GM21717 (cell line): ENCODE measurements around the gene ATRN.
"Not testable (repeated sequence)": the region's sequence is repeated elsewhere in the genome, so short reads cannot be mapped to it uniquely, and the experiment has no call there.

Source experiments
- ATAC-seq: cut with Tn5 transposase; IDR thresholded peaks from one replicate; pipeline ENCODE4 v1.9.1; 2021; ENCODE audit warnings: mild to moderate bottlenecking, moderate library complexity; ENCODE audit not compliant: unreplicated experiment

ATRN gene

DNA sequence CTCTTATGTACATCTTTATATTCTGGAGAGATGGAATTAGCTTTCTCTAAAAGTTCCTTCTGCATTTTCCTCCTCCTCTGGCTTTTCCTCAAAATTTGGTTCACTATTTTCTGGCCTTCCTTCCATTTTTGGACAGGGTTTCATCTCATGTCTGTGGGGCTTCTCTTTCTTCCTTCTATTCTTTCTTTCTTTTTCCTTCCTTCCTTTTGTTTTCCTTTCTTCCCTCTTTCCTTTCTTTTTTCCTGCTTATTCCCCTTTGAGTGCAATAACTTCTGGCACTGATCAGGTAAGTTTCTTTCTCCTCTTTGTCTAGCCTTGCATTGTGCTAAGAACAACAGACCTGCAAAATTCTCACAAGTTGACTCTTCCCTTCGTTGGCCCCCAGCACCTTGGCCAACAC lies 5.5 kb upstream of the ATRN start:
- no peak for ATAC-seq

DNA sequence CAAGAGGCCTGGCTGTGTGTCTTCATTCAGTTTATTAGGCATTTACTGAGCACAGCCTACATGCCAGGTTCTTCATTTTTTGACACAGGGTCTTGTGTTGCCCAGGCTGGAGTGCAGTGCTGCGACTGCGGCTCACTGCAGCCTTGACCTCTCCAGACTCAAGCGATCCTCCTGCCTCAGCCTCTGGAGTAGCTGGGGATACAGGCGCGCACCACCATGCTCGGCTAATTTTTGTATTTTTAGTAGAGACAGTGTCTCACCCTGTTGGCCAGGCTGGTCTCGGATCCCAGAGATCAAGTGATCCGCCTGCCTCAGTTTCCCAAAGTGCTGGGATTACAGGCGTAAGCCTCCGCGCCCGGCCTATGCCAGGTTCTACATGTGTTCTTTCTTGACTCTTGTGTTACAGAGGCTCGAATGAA lies 601 bp upstream of the ATRN start:
- ATAC-seq, result no peak

DNA sequence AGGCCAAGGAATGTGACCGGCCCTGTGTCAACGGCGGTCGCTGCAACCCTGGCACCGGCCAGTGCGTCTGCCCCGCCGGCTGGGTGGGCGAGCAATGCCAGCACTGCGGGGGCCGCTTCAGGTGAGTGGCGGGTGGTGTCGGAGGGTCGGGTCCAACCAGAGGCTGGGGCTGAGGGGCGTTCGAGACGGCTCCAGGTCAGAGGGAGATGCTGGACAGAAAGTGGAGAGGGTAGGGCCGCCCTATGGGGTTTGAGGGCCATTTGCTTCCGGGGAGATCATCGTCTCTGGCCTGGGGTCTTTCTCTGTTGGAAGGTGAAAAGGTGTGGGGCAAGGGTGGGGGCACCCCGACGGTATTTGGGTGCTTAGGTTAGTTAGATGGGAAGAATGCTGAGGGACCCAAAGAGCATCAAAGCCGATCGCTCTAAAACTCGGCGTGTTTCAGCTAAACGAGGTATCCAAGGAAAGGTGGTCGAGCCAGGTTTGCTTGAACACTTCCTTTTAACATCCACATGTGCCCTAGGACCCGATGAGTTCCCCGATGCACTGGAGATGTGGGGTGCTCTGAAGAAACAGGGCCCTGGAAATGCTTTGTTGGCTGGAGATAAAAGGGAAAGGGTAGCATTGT lies 691 bp downstream of the ATRN start:
- ATAC-seq, result peak; percentile 25

DNA sequence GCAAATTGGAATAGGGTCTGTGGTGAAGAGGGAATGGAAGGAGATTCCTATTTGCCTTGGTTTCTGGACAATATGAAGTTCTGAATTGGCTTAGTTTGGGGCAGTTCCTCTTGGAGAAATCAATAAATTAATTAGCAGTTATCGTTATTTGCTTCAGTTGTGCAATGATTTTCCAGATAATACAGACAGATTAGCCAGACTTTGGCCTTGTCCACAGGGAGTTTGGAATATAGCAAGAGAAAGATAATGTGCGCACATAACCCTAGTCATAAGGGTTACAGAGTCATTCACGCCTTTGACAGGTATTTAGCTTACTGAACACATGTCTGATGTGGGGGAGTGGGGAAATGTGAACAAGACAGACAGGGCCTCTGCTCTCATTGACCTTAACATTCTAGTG lies 1.3 kb downstream of the ATRN start:
- ATAC-seq, result no peak

DNA sequence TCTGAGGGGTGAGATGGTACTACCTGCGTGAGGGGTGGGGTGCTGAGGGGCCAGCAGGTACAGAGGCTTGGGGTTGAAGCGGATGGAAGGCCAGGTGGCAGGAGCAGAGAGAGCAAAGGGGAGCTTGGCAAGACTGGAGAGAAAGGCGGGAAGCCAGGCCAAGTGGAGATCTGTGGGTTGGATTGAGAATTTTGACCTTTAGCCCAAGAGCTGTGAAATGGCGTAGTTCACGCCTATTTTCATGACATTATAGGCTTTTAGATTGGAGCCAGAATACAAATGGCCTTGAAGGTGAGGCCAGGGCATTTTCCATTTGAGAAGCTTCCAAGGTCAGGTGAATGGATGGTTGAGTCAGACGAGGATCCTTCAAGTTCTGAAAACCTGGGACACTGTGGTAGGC lies 2.5 kb downstream of the ATRN start:
- ATAC-seq, result no peak

DNA sequence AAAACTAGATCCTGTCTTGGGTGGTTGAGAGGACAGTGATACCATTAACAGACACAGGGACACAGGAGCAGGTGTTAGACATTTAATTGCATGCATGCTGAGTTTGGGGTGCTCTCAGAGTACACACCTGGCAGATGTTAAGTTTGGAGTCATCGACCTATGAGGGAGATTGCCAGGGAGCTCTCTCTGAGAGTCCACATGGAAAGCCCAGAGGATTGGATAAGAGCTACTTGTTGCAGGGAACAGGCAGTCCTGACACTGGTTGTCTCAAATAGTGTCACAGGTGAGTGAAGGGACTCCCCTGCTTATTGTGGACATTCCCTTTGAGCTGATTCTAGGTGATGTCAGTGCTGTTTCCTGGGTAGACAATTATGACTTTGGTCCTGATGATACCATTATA lies 3.1 kb downstream of the ATRN start:
- no peak for ATAC-seq

DNA sequence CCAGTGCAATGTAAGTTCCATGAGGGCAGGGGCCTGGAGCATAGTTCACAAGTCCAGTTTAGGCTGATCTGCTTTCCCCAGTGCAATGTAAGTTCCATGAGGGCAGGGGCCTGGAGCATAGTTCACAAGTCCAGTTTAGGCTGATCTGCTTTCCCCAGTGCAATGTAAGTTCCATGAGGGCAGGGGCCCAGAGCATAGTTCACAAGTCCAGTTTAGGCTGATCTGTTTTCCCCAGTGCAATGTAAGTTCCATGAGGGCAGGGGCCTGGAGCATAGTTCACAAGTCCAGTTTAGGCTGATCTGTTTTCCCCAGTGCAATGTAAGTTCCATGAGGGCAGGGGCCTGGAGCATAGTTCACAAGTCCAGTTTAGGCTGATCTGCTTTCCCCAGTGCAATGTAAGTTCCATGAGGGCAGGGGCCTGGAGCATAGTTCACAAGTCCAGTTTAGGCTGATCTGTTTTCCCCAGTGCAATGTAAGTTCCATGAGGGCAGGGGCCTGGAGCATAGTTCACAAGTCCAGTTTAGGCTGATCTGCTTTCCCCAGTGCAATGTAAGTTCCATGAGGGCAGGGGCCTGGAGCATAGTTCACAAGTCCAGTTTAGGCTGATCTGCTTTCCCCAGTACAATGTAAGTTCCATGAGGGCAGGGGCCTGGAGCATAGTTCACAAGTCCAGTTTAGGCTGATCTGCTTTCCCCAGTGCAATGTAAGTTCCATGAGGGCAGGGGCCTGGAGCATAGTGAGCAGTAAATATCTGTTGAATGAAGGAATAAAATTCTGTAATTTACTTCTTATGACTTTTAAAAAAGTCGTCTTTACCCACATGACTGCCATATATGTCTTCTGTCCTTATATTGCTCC lies 6.4 kb downstream of the ATRN start:
- not testable (repeated sequence) for ATAC-seq

DNA sequence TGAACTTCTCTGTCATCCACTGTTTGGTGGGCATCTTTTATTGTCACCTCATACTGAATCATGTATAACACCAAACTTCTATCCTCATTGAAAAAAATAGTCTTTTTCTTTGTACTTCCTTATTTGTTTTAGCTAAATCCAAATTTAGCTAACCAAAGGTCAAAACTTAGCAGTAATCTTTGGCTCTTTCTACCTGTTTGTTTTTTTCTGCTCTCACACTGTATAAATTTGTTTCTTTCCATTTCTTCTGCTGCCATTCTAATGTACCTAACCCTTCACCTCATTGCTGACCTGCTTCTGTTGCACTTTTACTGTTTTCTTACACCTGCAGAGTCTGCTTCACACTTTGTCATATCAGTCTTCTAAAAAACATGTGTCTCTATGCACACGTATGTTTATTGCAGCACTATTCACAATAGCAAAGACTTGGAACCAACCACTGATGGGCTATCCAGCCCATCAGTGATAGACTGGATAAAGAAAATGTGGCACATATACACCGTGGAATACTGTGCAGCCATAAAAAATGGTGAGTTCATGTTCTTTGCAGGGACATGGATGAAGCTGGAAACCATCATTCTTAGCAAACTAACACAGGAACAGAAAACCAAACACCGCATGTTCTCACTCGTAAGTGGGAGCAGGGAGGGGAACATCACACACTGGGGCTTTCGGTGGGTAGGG lies 7.2 kb downstream of the ATRN start:
- no peak for ATAC-seq

DNA sequence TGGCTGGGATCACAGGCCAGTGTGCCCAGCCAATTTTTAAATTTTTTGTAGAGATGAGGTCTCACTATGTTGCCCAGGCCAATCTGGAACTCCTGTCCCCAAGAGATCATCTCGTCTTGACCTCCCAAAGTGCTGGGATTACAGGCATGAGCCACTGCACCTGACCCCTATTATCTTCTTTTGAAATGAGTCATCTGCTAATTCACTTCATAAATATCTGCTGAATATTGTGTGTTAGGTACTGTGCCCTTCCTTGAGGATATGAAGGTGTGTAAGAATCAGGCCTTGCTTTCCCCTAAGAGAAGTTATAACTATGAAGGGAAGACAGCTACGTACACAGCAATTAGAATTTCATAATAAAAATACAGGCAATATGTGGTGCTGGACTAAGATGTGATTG lies 8.2 kb downstream of the ATRN start:
- ATAC-seq, result no peak

DNA sequence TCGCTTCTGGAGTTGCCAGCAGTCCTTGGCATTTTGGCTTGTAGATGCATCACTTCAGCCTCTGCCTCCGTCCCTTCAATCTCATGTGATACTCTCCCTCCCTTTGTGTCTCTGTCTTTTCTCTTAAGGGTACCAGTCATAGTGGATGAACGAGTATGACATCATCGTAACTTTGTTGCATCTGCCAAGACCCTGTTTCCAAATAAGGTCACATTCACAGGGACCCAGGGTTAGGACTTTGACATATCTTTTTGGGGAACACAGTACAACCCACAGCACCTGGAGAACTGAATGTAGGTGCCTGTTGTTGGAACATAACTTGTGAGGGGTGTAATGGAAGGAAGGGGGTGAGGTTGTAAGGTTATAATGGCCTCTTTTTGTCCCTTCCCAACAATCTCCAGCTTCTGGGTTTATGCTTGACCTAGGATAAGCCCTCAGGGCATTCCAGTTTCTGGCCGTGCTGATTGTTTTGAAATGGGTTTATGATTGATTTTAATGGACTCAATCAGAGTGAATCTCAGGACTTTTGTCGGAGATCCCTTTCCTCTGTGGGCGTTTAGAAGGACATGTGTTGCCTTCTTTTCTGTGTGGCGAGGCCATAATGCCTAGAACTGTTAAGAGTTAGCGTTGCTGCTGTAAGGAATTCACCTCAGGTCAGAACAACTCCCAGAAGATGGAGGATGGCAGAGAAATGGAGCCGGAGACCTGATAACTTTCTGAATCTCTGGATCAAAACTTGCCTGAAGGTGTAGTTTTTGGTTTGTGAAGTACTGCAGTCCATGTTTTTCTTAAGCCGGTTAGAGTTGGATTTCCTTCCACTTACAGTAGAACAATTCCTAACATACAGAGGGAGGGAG lies 9.2 kb downstream of the ATRN start:
- no peak for ATAC-seq

DNA sequence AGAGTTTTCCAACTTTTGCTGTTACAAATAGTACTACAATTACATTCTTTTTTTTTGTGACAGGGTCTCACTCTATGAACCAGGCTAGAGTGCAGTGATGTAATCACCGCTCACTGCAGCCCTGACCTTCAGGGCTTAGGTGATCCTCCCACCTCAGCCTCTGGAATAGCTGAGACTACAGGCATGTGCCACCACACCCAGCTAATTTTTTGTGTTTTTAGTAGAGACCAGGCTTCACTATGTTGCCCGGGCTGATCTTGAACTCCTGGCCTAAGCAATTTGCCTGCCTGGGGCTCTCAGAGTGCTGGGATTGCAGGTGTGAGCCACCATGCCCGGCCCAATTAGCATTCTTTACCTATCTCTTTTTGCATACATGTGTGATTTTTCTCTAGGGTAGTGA lies 12.5 kb downstream of the ATRN start:
- no peak for ATAC-seq

DNA sequence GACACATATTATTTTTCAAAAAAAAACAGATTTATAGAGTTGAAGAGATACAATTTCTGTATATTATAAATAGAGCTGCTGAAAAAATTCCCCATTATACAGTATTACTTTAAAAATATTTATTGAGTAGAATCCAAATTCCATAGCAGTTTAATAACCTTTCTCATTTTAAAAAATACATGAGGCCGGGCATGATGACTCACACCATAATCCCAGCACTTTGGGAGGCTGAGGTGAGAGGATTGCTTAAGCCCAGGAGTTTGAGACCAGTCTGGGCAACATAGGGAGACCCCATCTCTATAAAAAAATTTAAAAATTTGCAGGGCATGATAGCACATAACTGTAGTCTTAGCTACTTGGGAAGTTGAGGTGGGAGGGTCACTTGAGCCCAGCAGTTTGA lies 13.0 kb downstream of the ATRN start:
- no peak for ATAC-seq

DNA sequence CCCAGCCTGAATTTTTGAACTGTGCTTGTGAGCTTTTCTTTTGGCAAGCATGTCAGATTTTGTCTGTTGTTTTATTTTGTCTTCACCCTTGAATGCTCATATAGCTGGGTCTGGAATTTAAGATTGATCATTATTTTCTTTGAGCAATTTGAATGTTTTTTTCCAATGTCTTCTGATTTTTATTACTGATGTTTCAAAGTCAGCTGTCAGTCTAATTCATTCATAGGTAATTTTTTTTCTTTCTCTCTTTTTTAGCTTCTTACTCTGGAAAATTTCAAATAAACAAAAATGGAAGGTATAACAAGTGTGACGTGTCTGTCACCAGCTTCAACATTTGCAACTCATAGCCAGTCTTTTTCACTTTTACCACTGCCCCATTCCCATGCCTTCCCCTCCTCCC lies 15.1 kb downstream of the ATRN start:
- ATAC-seq, result no peak

DNA sequence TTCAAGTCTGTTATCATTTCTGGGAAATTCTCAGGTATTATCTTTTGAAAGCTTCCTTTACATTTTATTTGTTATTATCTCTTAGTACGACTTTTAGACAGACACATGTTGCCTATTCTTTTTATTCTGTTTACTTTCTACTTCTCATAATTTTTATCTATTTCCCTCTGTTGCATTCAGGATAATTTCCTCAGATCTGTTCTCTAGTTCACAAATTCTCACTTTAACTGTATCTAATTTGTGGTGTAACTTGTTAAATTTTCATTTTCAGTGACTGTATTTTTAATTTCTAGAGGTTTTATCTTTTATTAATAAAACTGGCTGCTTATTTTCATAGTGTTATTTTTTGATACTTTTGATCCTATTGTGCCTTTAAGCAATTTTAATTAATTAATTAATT lies 16.0 kb downstream of the ATRN start:
- no peak for ATAC-seq

DNA sequence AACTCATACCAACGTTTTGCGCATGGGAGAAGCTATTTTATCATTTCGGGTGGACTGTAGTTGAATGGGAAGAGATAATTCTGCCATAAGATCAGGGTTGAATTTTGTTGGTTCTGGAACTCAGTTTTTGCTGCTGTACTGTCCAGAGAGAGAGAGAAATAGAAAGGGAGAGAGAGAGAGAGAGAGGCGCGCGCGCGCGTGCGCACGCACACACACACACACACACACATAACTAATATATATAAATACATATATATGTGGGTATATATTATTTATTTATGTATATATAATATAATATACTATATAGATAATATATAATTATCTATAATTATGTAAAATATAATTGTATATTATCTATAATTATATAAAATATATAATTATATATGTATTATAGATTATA lies 21.9 kb downstream of the ATRN start:
- no peak for ATAC-seq

DNA sequence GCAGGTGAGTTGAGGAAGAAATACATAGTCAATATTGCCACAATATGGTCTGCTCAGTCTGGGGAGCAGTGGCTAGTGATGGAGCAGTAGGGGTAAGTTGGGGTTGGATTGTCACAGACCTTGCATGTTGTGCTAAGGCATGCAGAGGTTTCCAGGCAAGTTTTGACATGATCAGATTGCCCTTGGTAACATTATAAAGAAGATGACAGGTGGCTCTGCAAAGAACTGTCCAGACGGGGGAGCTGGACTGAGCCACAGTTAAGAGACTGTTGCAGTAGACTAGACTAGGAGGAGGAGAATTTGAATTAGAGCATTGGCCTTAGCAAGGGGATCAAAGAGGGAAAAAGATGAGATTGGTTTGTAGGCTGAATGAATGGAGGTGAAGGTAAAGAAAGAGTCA lies 23.4 kb downstream of the ATRN start:
- no peak for ATAC-seq

DNA sequence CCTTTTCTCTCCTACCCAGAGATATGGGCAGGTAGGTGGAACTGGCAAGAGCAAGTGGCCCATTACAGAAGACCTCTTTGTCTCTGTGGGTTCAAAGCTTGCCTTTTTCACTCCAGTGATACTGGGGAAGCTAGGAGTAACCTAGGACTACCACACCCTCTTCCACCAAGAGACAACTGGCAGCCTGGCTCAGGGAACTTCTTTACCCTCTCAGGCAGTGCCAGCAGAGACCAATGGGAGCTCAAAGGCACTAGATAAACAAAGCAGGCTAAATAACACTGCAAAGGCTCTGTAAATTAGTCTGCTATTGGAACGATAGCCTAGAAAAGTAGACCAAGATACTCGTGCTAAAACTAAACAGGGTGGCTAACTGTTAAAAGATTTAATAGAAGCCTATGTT lies 32.1 kb downstream of the ATRN start:
- no peak for ATAC-seq

DNA sequence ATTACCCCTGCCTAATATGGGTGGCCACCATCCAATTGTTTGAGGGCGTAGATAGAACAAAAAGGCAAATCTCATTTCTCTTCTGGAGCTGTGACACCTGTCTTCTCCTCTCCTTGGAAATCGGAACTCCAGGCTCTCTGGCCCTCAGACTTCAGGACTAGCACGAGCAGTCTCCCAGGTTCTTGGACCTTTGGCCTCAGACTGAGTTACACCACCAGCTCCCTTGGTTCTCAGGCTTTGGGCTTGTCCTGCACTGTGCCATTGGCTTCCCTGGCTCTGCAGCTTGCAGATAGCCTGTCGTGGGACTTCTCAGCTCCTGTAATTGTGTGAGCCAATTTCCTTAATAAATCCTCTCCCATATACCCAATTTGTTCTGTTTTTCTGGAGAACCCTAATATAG lies 34.3 kb downstream of the ATRN start:
- no peak for ATAC-seq

DNA sequence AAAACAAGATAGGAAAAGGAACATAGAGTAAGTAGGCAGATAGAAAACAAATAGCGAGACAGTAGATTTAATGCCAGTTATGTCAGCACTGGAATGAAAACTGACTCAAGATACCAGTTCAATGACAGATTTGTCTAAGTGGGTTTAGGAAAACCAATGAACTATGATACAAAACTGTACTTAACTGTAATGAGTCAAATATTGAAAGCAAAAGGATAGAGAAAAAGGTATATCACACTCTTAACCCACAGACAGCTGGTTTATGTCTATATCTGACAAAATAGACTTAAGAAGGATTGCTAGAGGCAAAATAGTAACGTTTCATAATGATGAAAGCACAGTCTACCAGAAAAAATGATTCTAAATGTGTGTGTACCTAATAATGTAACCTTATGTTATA lies 38.2 kb downstream of the ATRN start:
- no peak for ATAC-seq

DNA sequence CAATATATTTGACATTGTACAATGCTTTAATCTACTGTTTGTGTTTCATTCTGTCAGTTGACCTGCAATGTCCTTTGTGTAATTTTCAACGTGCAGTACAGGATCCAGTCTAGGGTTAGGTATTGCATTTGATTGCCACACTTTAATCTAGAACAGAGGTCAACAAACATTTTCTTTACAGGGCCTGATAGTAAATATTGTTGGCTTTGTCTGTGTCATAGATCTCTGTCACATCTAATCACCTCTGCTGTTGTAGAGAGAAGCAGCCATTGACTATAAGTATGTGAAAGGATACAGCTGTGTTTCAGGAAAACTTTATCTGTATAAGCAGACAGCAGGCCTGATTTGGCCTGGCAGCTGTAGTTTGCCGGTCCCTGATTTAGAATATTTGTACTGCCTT lies 39.3 kb downstream of the ATRN start:
- no peak for ATAC-seq

DNA sequence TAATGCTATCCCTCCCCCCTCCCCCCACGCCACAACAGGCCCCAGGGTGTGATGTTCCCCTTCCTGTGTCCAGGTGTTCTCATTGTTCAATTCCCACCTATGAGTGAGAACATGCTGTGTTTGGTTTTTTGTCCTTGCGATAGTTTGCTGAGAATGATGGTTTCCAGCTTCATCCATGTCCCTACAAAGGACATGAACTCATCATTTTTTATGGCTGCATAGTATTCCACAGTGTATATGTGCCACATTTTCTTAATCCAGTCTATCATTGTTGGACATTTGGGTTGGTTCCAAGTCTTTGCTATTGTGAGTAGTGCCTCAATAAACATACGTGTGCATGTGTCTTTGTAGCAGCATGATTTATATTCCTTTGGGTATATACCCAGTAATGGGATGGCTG lies 41.4 kb downstream of the ATRN start:
- not testable (repeated sequence) for ATAC-seq
